NCI-H1105 treated with DMSO at 0.1 percent for 48 hours (cell line): Measurements from ENCODE around the gene VTI1A.

Experiments
- DNase-seq: peaks from one replicate; lab custom pipeline; 2025; lab: John Stamatoyannopoulos, UW

Gene VTI1A

DNA sequence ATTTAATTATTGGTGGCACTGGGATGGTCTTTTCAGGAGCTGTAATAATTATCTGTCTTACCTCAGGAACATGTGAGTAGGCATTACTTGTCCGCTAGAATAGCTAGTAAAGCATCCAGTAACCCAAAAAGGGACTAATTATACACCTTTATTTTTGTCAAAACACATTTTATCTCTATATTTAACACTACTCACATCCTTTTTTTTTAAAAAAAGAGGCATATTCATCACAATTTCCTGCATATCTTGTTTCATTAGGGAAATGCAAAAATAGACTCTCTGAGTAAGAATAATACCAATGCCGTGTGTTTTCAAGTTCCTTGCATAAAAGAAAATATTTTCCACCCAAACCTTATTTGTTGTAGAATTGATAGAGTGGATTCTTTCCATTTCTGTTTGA lies 99.5 kb downstream of the VTI1A start:
- DNase-seq: no peak

DNA sequence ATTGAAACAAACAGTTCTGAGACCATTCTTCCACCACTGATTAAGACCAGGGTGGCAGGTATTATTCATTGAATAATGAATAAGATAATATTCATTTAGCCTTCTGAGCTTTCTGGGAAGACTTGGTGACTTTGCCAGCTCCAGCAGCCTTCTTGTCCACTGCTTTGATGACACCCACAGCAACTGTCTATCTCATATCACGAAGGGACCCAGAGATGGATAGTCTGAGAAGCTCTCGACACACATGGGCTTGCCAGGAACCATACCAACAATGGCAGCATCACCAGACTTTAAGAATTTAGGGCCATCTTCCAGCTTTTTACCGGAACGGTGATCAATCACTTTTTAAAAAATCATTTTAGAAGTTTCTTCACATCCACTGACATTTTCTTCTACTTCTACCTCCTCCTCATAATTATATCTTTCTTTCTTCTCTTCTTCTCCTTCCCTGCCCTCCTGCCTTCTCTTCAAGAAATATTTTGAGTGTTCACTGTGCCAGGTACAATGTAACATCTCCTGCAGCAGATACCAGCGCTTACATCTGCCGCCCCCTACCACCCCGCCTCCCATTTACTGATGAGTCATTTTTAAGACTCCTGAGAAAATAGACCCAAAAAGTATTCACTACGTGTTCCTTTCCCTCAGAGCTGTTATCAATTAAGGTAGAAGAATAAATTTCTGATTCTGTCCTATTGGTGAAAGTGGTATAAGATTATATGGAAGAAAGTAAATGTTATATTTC lies 101.7 kb downstream of the VTI1A start:
- no peak for DNase-seq

DNA sequence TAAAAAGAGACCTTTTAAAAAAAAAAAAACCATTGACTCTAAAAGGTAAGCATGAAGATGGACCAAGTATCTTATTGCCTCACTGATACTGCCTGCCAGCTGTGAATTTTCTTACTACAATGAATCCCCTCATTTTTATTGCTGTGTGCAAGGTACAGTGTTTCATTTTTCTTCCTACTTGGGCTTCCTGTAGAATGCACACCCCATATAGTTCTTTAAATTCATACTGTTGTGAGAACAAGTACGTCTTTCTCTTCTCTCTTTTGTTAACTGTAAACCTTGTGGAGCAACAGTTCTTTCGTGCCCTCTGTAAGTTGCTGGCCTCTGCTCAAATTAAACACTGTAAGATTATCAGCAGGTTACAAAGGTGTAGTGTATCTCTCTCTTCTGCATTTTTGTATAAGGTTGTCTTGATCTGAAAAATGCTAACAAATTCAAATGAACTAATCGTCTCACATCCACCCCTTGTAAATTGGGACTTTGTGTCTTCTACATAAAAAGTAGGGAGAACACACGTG lies 105.6 kb downstream of the VTI1A start:
- no peak for DNase-seq

DNA sequence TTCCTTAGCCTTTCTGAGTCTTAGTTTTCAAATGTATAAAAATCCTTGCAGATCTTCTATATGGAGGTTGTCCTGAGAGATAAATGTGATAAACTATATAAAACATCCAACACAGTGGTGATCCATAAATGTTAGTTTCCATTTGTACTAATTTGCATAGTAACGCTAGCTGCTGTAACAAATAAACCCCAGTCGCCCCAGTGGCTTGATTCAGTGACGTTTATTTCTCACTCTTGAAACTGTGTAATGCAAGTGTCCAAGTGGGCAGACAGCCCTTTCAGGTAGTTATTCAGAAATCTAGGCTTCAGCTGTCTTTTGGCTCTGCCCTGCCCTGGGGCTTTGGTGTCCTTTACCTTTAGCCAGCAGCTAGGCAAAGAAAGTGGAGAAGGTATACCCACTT lies 106.3 kb downstream of the VTI1A start:
- DNase-seq: no peak

DNA sequence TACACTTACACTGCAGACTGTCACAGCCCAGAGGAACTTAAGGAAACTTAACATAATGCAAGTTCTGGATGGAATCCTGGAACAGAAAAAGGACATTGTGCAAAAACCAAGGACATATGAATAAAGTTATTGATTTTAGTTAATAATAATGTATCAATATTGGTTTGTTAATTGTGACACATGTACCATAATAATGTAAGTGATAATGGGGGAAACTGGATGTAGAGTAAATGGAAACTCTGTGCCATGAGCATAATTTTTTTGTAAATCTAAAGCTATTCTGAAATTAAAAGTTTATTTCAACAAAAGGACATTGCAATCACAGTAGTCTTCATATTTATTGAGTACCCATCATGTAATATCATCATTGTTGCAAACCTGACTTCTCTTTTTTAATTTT lies 107.2 kb downstream of the VTI1A start:
- DNase-seq: no peak

DNA sequence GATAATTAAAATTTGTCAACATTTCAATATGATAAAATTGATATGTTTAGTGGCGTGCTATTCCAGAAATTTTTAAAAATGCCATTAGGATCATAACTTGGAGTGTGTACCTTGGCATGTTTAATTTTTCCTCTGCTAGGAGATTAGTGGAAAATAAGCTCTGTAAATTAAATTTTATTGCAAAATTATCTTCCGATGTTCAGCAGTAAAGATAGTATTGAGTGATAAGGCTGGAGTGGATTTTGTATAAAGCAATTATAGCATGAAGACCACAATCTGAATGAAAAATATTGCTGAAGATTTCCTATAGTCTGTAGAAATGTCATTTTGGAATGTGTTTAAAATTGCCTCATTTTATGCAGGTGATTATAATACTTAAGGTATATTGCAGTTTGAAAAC lies 110.2 kb downstream of the VTI1A start:
- no peak for DNase-seq

DNA sequence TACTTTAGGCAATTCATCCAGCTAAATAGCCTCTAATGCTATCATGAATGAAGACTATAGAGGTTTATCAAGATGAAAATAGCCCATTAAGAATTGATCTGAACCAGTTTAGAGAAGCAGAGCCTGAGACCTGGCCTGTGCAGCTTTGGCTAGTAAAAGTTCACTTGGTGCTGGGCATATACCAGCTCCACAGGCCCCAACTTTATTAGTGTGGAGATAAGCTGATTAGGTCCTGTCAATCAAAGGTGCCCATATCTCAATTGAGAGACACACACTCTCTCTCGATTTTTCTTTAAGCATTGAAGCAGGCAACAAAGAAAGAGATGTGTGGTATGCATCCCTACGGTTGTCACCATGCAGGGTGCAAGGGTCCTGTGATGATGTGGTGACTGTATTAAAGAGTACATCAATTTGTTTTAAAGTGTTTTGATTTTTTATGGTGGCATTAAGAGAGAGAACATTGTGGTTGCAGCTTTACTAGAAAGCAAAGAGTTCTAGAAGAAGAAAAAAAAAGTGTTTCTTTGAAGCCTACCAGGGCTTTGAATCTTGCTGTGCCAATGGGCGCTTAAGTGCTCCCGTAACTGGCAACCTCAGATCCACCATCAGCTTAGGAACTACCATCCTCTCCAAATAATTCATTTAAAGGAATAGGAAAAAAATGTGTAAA lies 111.6 kb downstream of the VTI1A start:
- DNase-seq: no peak

DNA sequence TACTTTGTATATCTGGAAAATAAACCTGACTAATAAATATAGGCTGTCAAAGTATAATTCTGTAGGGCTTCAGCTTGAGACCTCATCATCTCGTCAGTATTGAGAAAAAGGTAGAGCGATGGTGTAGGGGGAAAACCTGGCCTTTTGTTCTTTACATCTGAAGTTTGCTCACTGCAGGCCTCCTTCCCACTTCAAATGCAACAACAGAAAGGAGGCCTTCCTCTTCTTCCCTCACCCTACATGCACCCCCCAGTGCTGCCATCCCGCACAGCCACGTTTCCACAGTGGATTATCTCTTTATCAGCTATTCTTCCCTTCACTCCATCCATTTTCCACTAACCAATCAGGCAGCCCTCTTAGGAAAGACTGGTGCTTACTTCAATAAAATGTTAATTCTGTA lies 112.3 kb downstream of the VTI1A start:
- DNase-seq: no peak

DNA sequence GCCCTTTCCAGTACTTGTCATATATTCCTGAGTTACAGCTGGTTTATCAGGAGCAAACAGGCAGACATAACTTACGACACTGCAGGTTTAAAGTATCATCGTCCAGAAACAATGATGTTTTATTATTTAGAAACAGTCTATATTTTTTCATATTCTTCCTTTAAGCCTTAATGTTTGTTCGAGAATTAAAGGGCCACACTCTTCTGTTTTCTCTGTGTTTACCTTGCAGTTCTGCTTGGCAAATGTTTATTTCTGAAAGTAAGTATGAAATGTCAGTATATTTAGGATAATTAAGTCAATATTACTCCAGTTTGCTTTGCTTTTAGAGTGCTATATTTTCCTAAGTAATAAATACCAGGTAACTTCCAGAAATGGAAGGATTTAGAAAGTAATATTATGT lies 115.1 kb downstream of the VTI1A start:
- DNase-seq: no peak

DNA sequence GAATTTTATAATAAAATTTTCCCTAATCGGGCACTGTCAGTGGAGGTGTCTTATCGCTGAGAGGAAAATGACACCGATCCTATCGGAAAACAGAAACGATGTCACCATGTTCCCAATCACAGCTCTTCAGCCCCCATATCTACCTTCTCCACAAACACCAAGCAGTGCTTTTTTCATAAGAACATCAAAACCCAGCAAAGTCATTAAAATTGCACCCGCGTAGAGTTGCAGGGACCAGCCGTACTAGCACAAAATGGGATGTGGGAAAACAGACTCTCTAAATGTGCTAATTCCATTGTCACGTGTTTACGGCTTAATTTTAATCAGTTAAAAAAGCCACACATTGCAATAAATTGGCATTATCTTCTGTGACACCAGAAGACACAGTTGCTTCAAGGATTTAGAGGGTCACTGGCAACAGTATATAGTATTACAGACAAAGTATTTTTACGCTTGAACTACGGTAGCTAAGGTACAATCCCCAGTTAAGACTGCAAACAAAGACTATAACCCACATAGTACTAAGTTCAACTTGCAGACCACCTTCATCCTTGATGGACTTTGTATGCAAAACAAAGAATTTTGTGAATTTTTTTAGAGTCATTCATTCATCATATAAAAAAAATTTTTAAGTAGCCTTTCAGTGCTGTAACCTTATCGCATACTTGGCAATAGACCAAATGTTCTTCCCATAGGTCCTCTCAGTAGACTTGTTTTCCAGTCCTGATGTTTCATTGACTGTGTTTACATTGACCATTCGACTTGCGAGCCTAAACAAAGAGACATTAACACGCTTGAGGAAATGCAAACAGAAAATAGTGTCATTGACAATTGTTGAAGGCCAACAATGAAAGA lies 116.0 kb downstream of the VTI1A start:
- peak; percentile 68 for DNase-seq

DNA sequence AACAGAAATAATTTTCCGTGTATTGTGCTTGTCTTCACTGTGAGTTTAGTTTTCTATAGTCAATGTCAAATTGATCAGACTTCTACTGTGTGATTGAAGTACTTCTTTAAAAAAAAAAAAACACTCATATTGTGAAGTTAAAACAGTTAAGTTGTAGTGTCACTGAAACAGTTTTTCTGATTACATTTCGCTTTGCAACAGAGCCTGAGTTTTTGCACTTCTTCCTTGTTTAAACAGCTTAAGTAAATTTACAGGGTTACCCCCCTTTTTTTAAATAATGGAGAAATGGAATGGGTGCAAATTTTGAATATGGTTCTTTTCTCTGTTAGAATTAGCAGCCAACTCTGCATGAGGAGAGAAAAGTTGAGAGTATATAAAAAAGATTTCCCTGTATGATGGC lies 117.3 kb downstream of the VTI1A start:
- DNase-seq: no peak

DNA sequence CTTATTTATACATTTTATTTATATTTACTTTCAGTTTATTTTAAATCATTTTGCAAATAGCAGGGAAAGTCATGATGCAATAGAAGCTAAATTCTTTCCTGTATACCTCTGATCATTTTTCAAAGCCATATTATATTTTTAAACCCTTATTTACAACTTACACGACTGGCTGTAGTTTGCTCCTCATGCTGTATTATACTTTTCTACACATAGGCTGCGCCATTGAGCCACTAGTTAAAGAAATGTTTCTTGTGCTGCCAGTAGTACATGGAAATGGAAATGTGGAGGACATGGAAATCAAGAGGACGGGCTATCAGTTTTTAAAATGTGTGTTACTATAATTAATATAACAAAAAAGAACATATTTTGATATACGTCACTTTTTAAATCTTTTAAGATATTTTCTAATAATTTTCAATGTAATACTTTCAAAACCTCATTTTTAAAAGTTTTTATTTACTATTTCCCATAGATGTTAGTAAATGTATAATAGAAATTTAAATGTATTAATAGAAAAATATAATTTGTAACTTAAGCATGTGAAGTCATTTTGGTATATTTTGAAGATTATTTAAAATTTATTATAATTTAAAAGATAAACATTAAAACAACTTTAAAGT lies 118.5 kb downstream of the VTI1A start:
- peak; percentile 31 for DNase-seq

DNA sequence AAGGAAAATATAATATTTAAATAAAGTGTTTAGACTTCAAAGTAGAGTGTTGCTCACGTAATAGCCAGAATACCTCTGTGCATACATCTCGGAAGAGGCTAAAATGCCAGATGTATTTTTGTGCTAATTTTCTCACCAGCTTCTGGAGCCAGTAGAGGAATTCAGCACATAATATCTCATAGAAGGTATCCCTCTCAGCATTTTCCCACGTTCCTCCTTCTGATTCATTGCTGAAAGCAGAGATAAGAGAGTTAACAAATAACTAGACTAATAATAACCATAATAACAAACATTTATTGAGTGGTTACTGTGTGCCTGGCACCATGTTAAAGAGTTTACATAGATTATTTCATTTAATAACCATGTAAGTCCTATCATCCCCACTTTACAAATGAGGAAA lies 123.6 kb downstream of the VTI1A start:
- no peak for DNase-seq

DNA sequence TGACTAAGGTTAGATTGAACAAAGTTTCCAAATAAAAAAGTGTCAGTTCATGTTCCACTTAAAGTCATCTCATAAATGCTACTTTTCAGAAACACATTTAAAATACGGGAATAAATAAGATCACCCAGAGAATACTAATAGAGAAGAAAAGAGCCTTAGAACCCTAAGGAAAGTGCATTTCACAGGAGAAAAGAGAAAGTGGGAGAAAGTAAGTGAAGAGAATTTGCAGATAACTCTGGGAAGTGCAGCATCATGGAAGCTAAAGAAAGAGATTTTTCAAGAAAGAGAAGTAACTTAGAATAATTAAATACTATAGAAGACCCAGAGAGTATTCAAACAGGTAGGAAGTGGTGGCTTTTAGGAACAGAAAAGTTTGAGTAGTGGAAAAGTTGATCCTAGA lies 132.6 kb downstream of the VTI1A start:
- no peak for DNase-seq

DNA sequence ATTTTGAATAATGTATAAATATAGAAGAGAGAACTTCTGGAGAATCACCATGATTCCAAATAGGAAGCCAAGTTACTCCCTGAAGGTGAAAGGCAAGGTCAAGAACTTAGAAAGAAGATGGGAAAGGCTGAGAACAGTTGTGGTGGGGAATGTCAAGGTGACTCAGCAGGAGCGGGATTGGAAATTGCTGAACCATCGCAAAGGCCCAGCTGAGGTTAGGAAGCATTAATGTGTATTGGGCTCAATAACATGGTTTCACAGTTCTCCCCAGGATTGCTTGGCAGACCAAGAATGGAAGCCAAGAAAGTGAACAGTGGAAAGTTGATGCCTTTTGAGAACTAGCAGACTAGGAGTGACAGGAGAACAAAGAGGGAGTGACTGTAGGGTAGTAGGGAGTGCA lies 133.3 kb downstream of the VTI1A start:
- no peak for DNase-seq

DNA sequence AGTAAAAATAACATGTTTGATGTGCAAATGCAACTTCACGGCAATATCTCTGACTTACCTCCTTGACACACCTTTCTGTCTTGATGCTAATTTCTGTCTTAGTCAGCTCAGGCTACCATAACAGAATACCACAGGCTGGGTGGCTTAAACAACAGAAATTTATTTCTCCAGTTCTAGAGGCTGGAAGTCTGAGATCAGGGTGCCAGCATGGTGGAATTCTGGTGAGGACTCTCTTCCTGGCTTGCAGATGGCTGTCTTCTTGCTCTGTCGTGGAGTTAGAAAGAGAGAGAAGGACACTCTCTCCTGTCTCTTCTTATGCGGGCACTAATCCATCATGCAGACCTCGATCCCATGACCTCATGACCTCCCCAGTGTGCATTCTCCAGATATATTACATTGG lies 134.9 kb downstream of the VTI1A start:
- no peak for DNase-seq

DNA sequence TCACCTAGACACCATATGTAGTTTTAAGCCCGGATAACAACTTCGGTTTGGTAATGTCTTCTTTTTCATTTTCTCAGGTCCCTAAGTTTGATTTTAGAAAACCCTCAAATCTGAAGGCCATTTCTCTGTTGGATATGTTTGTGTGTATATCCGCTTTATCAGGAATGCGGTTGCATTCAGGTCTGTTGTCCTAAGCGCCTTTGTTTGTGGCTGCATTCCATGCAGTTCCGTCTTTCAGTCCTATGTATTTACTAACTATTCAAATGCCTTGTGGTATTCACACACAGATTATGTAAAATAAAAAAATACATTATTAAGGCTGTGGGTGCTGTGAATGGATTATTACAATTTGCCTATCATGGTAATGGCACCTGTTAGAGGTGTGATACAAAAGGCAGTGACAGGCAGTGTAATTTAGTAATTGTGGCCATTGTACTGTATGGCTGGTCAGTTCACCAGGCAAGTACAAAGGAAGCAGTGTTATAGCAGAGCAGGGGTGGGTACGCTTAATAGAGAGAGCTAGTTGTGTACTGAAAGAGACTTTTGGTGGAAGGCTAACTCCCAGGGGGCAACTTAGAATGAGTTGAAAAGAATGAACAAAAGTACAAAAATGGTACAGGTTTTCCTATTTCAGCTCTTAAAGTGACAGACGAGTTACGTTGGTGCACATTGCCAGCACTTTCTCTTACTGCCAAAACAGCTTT lies 136.4 kb downstream of the VTI1A start:
- DNase-seq: no peak

DNA sequence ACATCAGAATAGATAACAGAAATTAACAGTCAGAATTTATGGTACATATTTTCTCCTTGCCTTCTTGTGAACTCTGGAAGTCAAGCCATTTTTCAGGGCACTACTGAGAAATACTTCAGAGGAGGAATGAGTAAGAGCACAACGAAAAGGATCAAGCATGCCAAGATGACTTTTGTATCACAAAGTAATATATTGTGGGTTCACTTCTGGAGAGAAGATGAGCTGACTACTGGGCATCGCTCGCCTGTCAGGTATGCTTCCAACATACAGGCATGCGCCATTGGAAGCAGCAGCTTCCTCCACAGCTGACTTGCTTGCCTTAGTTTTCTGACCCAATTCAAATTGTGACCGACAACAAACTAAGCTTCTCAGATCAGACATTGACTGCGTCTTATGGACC lies 137.3 kb downstream of the VTI1A start:
- no peak for DNase-seq

DNA sequence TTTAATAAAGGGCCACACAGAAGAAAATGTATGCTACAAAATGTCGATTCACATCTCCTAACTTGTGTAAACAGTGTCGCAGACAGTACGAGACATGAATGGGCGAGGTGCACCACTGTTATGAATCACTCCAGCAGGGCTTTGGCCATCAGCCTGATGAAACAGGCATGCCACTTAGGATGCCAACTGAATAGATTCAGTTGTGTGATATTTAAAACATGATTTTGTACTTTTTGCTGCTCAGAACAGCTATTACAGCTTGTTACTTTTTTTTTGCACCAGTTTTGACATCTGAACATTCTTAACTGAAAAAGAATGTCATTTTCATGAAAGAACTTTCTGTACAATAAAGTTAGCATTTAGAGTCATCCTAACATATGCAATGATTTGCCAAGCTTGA lies 138.1 kb downstream of the VTI1A start:
- no peak for DNase-seq

DNA sequence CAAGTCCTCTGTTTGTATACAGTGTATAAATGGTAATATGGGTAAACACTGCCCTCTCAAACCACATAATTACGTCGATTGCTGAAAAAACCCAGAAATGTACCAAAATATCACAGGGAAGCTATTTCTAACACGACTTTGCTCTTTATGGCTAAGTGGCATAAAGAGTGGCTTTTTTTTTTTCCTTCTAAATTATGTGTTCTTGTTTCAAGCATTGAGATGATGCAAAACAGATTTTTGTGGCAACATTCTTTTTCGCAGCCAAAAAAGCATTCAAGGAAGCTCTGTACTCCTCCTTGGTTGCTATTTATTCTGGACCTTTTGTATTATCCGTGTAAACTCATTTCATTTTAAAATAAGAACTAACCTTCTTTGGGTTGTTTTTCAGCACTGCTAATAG lies 138.9 kb downstream of the VTI1A start:
- no peak for DNase-seq

DNA sequence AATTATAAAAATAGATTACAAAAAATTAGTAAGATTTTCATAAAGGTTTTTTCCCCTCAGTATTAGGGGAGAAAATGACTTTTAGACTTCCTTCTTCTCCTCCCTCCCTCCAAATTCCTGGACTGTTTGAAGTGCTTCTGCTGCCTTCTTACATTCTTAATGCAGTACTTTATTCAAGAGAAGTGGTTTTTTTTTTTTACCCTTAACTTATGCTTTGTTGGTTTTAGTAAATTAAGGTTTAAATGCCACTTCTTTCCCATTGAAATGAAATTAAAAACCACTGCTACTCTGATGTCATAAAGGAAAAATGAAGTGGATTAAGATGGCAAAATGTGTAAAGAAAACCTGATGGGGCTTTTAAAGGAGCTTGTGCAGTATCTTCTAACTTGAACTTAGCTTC lies 140.7 kb downstream of the VTI1A start:
- no peak for DNase-seq
